HCT116 (cell line): Measurements from ENCODE around the gene PRCD. TPM values are rescaled to one million over a fixed set of nuclear protein-coding genes. Genes with fewer than 3 reads are reported as not detected.

Experiments
- ATAC-seq: fragments of 200-7000 bp; cut with Tn5 transposase; 2 replicates; pipeline ENCODE4 v1.9.1; 2020; ENCODE audit warnings: mild to moderate bottlenecking, moderate library complexity
- BruUV-seq: library from RNA; stranded (reverse); fragments of 400-500 nt; replicated peaks from 2 replicates; lab custom pipeline; 2021; lab: Mats Ljungman, UMichigan
- CTCF ChIA-PET: fragments of 300-600 bp; sonication (Branson Sonifier 250); formaldehyde crosslinking; loops from one replicate; lab custom pipeline; 2021; ENCODE audit warnings: antibody characterized with exemption; lab: Charles Lee
- POLR2A ChIA-PET: fragments of 300-600, 350-600 bp; sonication (Branson Sonifier 250); formaldehyde crosslinking; loops from one replicate; lab custom pipeline; 2021; ENCODE audit warnings: antibody characterized with exemption; lab: Charles Lee
- RAD21 ChIA-PET, 2 experiments: fragments of 300-600 bp; sonication (Branson Sonifier 250); formaldehyde crosslinking; loops; one replicate each; lab custom pipeline; 2023; ENCODE audit warnings: low total read pairs in 2 of 2; ENCODE audit not compliant: uncharacterized antibody in 2 of 2, unreplicated experiment in 2 of 2, low non-redundant PET in 1 of 2; lab: Charles Lee
- DNase-seq: peaks from one replicate; pipeline ENCODE4 v3.0.0-alpha.2; 2010; ENCODE audit warnings: low read depth, low spot score
- H2AFZ ChIP-seq: fragments of 200-600 bp; shearing (Covaris generic), sonication (generic); 2 replicates; pipeline ENCODE4 v1.6.1; 2017; ENCODE audit warnings: low read depth, mixed run types, mixed read lengths, antibody characterized with exemption, low read length; ENCODE audit not compliant: poor library complexity, severe bottlenecking
- H3K27ac ChIP-seq: 2 replicates; pipeline ENCODE4 v1.5.1; 2012; ENCODE audit warnings: low read depth, low read length
- H3K27me3 ChIP-seq: fragments of 200-600 bp; sonication (generic); 2 replicates; pipeline ENCODE4 v1.6.1; 2016; ENCODE audit warnings: mixed run types, low read length, mixed read lengths; ENCODE audit not compliant: insufficient read depth
- H3K36me3 ChIP-seq, 2 experiments: fragments of 200-500 bp in 1 of 2; fragments of 200-600 bp in 1 of 2; sonication (Bioruptor generic) in 1 of 2; sonication (generic) in 1 of 2; 2 replicates each; pipeline versions ENCODE4 v1.5.1 to v1.6.1; 2014 to 2016; ENCODE audit warnings: low read length in 2 of 2, inconsistent platforms in 1 of 2, mixed read lengths in 1 of 2, mixed run types in 1 of 2; ENCODE audit not compliant: insufficient read depth in 2 of 2, control insufficient read depth in 1 of 2
- H3K4me1 ChIP-seq, 2 experiments: fragments of 200-600 bp in 1 of 2; sonication (generic) in 1 of 2; 2 replicates each; pipeline versions ENCODE4 v1.5.1 to v1.6.1; 2012 to 2017; ENCODE audit warnings: low read length in 2 of 2, inconsistent platforms in 1 of 2, mild to moderate bottlenecking in 1 of 2, mixed read lengths in 1 of 2, mixed run types in 1 of 2, moderate library complexity in 1 of 2; ENCODE audit not compliant: insufficient read depth in 2 of 2, control insufficient read depth in 1 of 2
- H3K4me2 ChIP-seq: fragments of 200-600 bp; sonication (generic); 2 replicates; pipeline ENCODE4 v1.6.1; 2017; ENCODE audit warnings: mixed run types, low read length, mixed read lengths
- H3K4me3 ChIP-seq, 2 experiments: fragments of 200-600 bp in 1 of 2; sonication (generic) in 1 of 2; replicated peaks in 1 of 2; 2 replicates each; pipeline ENCODE4 v1.5.1; 2011 to 2016; ENCODE audit warnings: low read length in 2 of 2, control low read depth in 1 of 2, low read depth in 1 of 2, mild to moderate bottlenecking in 1 of 2, mixed read lengths in 1 of 2, mixed run types in 1 of 2
- H3K79me2 ChIP-seq: fragments of 200-600 bp; sonication (generic); 2 replicates; pipeline ENCODE4 v1.6.1; 2017; ENCODE audit warnings: mild to moderate bottlenecking, mixed run types, low read length, moderate library complexity, mixed read lengths; ENCODE audit not compliant: insufficient read depth
- H3K9ac ChIP-seq: fragments of 200-600 bp; sonication (generic); 2 replicates; pipeline ENCODE4 v1.6.1; 2016; ENCODE audit warnings: low read length, mixed read lengths
- H3K9me2 ChIP-seq: fragments of 200-600 bp; sonication (generic), shearing (Covaris generic); 2 replicates; pipeline ENCODE4 v1.6.1; 2017; ENCODE audit warnings: mixed run types, mild to moderate bottlenecking, moderate library complexity; ENCODE audit not compliant: insufficient read depth
- H3K9me3 ChIP-seq, 2 experiments: fragments of 200-500 bp in 1 of 2; fragments of 200-600 bp in 1 of 2; sonication (Bioruptor generic) in 1 of 2; sonication (generic) in 1 of 2; 2 replicates each; pipeline ENCODE4 v1.6.1; 2014 to 2017; ENCODE audit warnings: low read length in 2 of 2, mixed read lengths in 2 of 2, inconsistent platforms in 1 of 2, low read depth in 1 of 2, mild to moderate bottlenecking in 1 of 2, mixed run types in 1 of 2, moderate library complexity in 1 of 2; ENCODE audit not compliant: control insufficient read depth in 1 of 2, insufficient read depth in 1 of 2
- H4K20me1 ChIP-seq: fragments of 200-600 bp; sonication (generic), shearing (Covaris generic); 2 replicates; pipeline ENCODE4 v1.6.1; 2017; ENCODE audit warnings: mixed run types, mild to moderate bottlenecking, moderate library complexity; ENCODE audit not compliant: insufficient read depth
- CBX3 ChIP-seq: IDR thresholded peaks from 2 replicates; pipeline ENCODE4 v1.6.1; 2012; ENCODE audit warnings: low read depth
- CEBPB ChIP-seq: IDR thresholded peaks from 2 replicates; pipeline ENCODE4 v1.6.1; 2012; ENCODE audit warnings: low read depth
- EGR1 ChIP-seq: IDR thresholded peaks from 2 replicates; pipeline ENCODE4 v1.6.1; 2012; ENCODE audit warnings: low read depth
- ELF1 ChIP-seq: IDR thresholded peaks from 2 replicates; pipeline ENCODE4 v1.6.1; 2012; ENCODE audit warnings: low read depth, borderline replicate concordance
- EZH2 ChIP-seq: fragments of 200-600 bp; sonication (generic); IDR thresholded peaks from 2 replicates; pipeline ENCODE4 v1.6.1; 2017; ENCODE audit warnings: antibody characterized with exemption, mixed run types
- EZH2phosphoT487 ChIP-seq: fragments of 200-600 bp; IDR thresholded peaks from 2 replicates; pipeline ENCODE4 v1.6.1; 2018; ENCODE audit warnings: antibody characterized with exemption, borderline replicate concordance
- FOSL1 ChIP-seq: IDR thresholded peaks from 2 replicates; pipeline ENCODE4 v1.6.1; 2012; ENCODE audit warnings: low read depth
- JUND ChIP-seq: IDR thresholded peaks from 2 replicates; pipeline ENCODE4 v1.6.1; 2012
- POLR2AphosphoS5 ChIP-seq: IDR thresholded peaks from 2 replicates; pipeline ENCODE4 v1.6.1; 2011; ENCODE audit warnings: mild to moderate bottlenecking, low read depth, low read length, moderate library complexity
- RAD21 ChIP-seq: IDR thresholded peaks from 2 replicates; pipeline ENCODE4 v1.6.1; 2012; ENCODE audit warnings: low read depth, mild to moderate bottlenecking
- SIN3A ChIP-seq: IDR thresholded peaks from 2 replicates; pipeline ENCODE4 v1.6.1; 2012; ENCODE audit warnings: low read depth
- SP1 ChIP-seq: IDR thresholded peaks from 2 replicates; pipeline ENCODE4 v1.6.1; 2012; ENCODE audit warnings: low read depth
- SRF ChIP-seq: IDR thresholded peaks from 2 replicates; pipeline ENCODE4 v1.6.1; 2012; ENCODE audit warnings: low read depth
- TCF7L2 ChIP-seq: IDR thresholded peaks from 2 replicates; pipeline ENCODE4 v1.7.0; 2011; ENCODE audit warnings: borderline replicate concordance, inconsistent platforms; ENCODE audit not compliant: insufficient read depth, insufficient read length; ENCODE audit errors: extremely low read depth
- YY1 ChIP-seq: IDR thresholded peaks from 2 replicates; pipeline ENCODE4 v1.6.1; 2011; ENCODE audit warnings: low read length, low read depth, moderate library complexity, mild to moderate bottlenecking; ENCODE audit not compliant: insufficient replicate concordance; ENCODE audit errors: extremely low read depth
- ZNF274 ChIP-seq: fragments of 200-500 bp; sonication (Bioruptor generic); IDR thresholded peaks from 2 replicates; pipeline ENCODE4 v1.6.1; 2014; ENCODE audit warnings: mild to moderate bottlenecking, low read depth, low read length, inconsistent platforms
- intact Hi-C: fragments of 100-400 bp; cut with micrococcal nuclease; formaldehyde crosslinking; loops from 2 replicates; pipeline ENCODE4 v1.10.0; 2022
- total RNA-seq: library from RNA; stranded (reverse); gene quantifications from one replicate; pipeline ENCODE4 v1.2.1, GENCODE V29; 2021; ENCODE audit not compliant: unreplicated experiment
- TF ChIP-seq, protein P1 (sequence below): IDR thresholded peaks from 2 replicates; pipeline ENCODE4 v1.6.1; 2012
- TF ChIP-seq, protein P2 (sequence below), 3 experiments: fragments of 200-600 bp in 1 of 3; sonication (generic) in 1 of 3; IDR thresholded peaks in 2 of 3; conservative IDR thresholded peaks in 1 of 3; 2 replicates each; pipeline ENCODE4 v1.5.1; 2012 to 2017; ENCODE audit warnings: low read depth in 2 of 3, low read length in 2 of 3, antibody characterized with exemption in 1 of 3, borderline replicate concordance in 1 of 3, control low read depth in 1 of 3, mild to moderate bottlenecking in 1 of 3, mixed read lengths in 1 of 3, mixed run types in 1 of 3, moderate library complexity in 1 of 3; ENCODE audit not compliant: insufficient read depth in 1 of 3
- TF ChIP-seq, protein P3 (sequence below): IDR thresholded peaks from 2 replicates; pipeline ENCODE4 v1.6.1; 2012; ENCODE audit warnings: low read depth
- TF ChIP-seq, protein P4 (sequence below): IDR thresholded peaks from 2 replicates; pipeline ENCODE4 v1.6.1; 2012

Gene PRCD
- total RNA-seq, 1 experiment from 2014 or later = not detected

DNA sequence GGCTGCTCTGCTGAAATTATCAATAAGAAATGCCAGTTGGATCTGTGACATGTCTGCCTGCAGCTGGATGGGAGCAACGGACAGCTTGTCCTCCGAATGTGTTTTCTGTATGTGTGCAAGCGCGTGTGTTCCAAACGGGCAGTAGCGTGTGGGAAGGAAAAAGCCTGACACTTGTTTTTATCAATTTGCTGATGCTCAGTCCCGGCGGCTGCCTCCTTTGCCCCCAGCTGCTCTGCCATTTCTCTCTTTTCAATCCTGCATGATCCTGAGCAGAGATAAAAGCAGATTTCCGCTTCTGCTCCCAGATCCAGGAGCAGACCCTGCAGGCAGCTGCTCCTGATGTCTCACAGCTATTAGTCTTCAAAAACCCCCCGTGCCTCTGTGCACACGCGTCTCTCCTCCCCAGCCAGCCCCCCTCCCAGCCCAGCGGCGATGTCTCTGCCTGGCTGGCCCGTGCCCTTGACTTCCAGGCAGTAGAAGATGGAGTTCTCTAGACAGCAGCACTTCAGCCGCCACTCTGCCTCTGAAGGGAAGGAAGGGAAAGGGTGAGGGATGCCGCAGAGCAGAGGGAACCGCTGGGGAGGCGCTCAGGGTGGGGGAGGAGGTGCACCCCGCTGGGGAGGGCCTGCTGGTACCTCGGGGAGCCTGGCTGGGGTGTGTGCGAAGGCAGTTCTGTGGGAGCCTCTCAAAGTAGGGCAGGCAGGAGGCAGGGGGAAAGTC is 4.1 kb downstream of the PRCD start:
- Histone ChIP-seq H3K36me3 (no peaks in the 10 kb centered on the region), H3K4me3 (no peak overlapping the region), H3K9me2 (no peaks in the 10 kb centered on the region), H3K9me3 (no peaks in the 10 kb centered on the region), H3K27ac (no peak overlapping the region), H3K27me3 (no peaks in the 10 kb centered on the region), H3K4me2 (no peak overlapping the region), H3K9ac (no peak overlapping the region), H3K4me1 (peaks cover 8 to 29% of the 10 kb centered on the region in 2 experiments), H2AFZ (no peak overlapping the region), H4K20me1 (no peaks in the 10 kb centered on the region), H3K79me2 (no peaks in the 10 kb centered on the region)
- POLR2A ChIA-PET = interaction anchor here (0.9 to 1.0 kb wide), 2 partner anchors 13 to 45 kb away, joined by 3 to 4 read pairs; no protein-coding TSS in a partner anchor
- RAD21 ChIA-PET = no interaction called here
- BruUV-seq = no TSS peak
- CTCF ChIA-PET = interaction anchor here (1.1 to 1.4 kb wide), 4 partner anchors 13 to 178 kb away, joined by 3 to 5 read pairs (median 3); no protein-coding TSS in a partner anchor
- TF ChIP-seq CBX3 (no peak), POLR2AphosphoS5 (no peak), YY1 (no peak), SIN3A (no peak), EGR1 (no peak), JUND (no peak), FOSL1 (no peak), TCF7L2 (no peak), EZH2phosphoT487 (no peak), SRF (no peak), RAD21 (no peak), CEBPB (no peak), EZH2 (no peak), ELF1 (no peak), ZNF274 (no peak), SP1 (no peak)
- TF ChIP-seq, protein P1, sequence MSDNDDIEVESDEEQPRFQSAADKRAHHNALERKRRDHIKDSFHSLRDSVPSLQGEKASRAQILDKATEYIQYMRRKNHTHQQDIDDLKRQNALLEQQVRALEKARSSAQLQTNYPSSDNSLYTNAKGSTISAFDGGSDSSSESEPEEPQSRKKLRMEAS = no peak
- TF ChIP-seq, protein P2, sequence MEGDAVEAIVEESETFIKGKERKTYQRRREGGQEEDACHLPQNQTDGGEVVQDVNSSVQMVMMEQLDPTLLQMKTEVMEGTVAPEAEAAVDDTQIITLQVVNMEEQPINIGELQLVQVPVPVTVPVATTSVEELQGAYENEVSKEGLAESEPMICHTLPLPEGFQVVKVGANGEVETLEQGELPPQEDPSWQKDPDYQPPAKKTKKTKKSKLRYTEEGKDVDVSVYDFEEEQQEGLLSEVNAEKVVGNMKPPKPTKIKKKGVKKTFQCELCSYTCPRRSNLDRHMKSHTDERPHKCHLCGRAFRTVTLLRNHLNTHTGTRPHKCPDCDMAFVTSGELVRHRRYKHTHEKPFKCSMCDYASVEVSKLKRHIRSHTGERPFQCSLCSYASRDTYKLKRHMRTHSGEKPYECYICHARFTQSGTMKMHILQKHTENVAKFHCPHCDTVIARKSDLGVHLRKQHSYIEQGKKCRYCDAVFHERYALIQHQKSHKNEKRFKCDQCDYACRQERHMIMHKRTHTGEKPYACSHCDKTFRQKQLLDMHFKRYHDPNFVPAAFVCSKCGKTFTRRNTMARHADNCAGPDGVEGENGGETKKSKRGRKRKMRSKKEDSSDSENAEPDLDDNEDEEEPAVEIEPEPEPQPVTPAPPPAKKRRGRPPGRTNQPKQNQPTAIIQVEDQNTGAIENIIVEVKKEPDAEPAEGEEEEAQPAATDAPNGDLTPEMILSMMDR (IDR thresholded peaks at IDR 0.05 in 2 of 3, conservative IDR thresholded peaks at IDR 0.05 in 1 of 3; ENCODE audit: borderline replicate concordance in 1 of 3, insufficient read depth in 1 of 3, low read depth in 2 of 3, low read length in 2 of 3) = no peak
- TF ChIP-seq, protein P3, sequence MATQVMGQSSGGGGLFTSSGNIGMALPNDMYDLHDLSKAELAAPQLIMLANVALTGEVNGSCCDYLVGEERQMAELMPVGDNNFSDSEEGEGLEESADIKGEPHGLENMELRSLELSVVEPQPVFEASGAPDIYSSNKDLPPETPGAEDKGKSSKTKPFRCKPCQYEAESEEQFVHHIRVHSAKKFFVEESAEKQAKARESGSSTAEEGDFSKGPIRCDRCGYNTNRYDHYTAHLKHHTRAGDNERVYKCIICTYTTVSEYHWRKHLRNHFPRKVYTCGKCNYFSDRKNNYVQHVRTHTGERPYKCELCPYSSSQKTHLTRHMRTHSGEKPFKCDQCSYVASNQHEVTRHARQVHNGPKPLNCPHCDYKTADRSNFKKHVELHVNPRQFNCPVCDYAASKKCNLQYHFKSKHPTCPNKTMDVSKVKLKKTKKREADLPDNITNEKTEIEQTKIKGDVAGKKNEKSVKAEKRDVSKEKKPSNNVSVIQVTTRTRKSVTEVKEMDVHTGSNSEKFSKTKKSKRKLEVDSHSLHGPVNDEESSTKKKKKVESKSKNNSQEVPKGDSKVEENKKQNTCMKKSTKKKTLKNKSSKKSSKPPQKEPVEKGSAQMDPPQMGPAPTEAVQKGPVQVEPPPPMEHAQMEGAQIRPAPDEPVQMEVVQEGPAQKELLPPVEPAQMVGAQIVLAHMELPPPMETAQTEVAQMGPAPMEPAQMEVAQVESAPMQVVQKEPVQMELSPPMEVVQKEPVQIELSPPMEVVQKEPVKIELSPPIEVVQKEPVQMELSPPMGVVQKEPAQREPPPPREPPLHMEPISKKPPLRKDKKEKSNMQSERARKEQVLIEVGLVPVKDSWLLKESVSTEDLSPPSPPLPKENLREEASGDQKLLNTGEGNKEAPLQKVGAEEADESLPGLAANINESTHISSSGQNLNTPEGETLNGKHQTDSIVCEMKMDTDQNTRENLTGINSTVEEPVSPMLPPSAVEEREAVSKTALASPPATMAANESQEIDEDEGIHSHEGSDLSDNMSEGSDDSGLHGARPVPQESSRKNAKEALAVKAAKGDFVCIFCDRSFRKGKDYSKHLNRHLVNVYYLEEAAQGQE = no peak
- TF ChIP-seq, protein P4, sequence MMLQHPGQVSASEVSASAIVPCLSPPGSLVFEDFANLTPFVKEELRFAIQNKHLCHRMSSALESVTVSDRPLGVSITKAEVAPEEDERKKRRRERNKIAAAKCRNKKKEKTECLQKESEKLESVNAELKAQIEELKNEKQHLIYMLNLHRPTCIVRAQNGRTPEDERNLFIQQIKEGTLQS = no peak
- no peak for ATAC-seq
- no peak for DNase-seq
- intact Hi-C loops = no loop called here
